Tibial nerve (tissue), 3 donors: Measurements from ENCODE around the gene PIK3CB.

Experiments
- CTCF ChIP-seq, 5 experiments: fragments of 200-600 bp in 3 of 5; fragments of 450-650 bp in 2 of 5; sonication (generic) in 3 of 5; IDR thresholded peaks; one replicate each; pipeline ENCODE4 v1.5.1; 2016 to 2019; ENCODE audit warnings: antibody characterized with exemption in 5 of 5, mild to moderate bottlenecking in 3 of 5, moderate library complexity in 2 of 5
- POLR2A ChIP-seq, 2 donors: fragments of 450-650 bp; IDR thresholded peaks; one replicate each; pipeline ENCODE4 v1.6.1; 2017; ENCODE audit warnings: antibody characterized with exemption in 2 of 2, mild to moderate bottlenecking in 2 of 2, moderate library complexity in 2 of 2

GRCh38 chr3:138675393-138675792, 159.3 kb downstream of the PIK3CB start:
- TF ChIP-seq POLR2A (IDR thresholded peaks at IDR 0.05): no peak
- no peak for TF ChIP-seq CTCF (IDR thresholded peaks at IDR 0.05)
